Choroid plexus epithelial cell (primary cell): ENCODE data around the gene EPHB1.

Experiments used
- DNase-seq: peaks from one replicate; pipeline ENCODE4 v3.0.0-alpha.2; 2010; ENCODE audit warnings: low read depth
- H3K4me3 ChIP-seq: 2 replicates; pipeline ENCODE4 v1.5.1; 2011; ENCODE audit warnings: low read depth, mild to moderate bottlenecking, control low read depth, low read length, moderate library complexity
- CTCF ChIP-seq: conservative IDR thresholded peaks from 2 replicates; pipeline ENCODE4 v1.5.1; 2011; ENCODE audit warnings: low read depth, mild to moderate bottlenecking, control low read depth, inconsistent platforms, low read length, moderate library complexity

The EPHB1 gene

DNA sequence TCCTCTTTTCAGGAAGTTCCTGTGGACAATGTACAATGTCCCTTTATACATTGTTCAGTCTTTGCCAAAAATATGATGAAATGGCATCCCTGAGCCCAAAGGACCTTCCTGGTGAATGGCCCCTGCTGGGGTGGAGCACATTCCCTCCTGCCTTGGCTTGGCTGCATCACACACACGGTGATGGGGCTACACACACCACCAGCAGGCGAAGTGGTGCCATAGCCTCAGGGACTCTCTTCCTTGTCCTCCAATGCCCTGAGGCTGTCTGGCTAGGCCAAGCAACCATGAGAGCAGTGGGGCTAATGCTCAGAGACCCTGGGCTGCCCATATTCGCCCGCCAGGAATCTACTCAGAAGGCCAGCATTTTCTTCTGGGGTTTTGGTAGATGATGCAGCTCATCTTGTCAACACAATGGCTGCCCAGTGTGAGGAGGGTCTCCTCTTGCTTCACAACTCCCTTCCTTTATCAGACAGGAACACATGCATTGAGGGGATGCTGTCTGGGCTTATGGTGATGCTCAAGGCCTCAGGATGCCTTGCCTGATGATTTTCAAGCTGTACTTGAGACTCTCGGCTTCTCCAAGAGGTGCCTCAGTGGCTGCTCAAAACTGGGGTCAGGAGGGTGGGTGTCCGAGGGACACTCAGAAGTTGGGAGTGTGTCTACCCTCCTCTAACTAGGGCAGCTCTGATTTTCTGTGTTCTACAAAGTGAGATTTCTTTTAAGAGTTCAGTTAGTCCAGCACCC is 40.9 kb upstream of the EPHB1 start:
- H3K4me3 ChIP-seq = no peak overlapping the region
- TF ChIP-seq CTCF = no peak
- no peak for DNase-seq

GRCh38 chr3:134754768-134755559 is 40.1 kb upstream of the EPHB1 start:
- H3K4me3 ChIP-seq = no peak overlapping the region
- peak; percentile 58 for DNase-seq
- peak; percentile 85 for TF ChIP-seq CTCF

DNA sequence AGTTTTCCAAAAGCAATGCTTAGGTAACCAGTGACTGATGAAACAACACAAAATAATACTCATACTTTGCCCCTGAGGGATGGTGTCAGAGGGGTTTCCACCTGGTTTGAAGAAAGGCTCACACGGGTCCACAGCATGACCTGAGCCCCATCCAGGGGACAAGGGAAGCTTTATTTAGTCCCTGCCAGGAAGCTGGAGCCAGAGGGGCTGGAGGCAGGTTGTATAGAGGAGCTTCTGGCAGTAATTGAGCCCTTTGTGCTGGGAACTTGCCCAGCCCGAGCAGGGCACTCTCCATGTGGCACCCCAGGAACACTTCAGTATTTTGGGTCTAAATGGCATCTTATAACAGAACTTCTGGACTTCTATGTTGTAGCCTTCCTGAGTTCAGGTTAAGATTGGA is 39.2 kb upstream of the EPHB1 start:
- TF ChIP-seq CTCF = no peak
- DNase-seq = no peak
- no peak overlapping the region for H3K4me3 ChIP-seq

GRCh38 chr3:134757549-134758069 is 37.5 kb upstream of the EPHB1 start:
- no peak overlapping the region for H3K4me3 ChIP-seq
- no peak for TF ChIP-seq CTCF
- DNase-seq = no peak

DNA sequence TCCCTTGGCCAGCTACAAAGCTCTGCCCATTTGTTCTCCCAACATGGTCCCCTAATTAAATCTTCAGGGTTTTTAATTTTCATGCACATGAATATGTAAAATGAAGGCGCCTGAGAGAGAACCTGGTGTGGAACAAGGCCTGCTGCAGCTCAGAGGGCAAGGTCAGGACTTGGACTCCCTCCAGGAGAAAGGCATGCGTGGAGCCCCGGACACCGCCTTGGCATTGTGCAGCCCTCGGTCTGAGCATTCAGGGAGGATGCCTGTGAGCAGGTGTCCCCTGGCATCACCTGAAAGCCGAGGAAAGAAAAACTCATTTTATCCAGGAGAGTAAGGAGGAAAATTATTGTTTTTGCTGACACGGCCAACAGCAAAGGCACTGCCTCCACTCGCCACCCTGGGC is 33.8 kb upstream of the EPHB1 start:
- no peak for TF ChIP-seq CTCF
- H3K4me3 ChIP-seq = no peak overlapping the region
- DNase-seq = no peak

GRCh38 chr3:134762016-134762415 is 33.0 kb upstream of the EPHB1 start:
- no peak overlapping the region for H3K4me3 ChIP-seq
- TF ChIP-seq CTCF = no peak
- DNase-seq = no peak
